Measurements from ENCODE around the gene C1orf53. TPM values are rescaled to one million over a fixed set of nuclear protein-coding genes. Genes with fewer than 3 reads are reported as not detected.

The C1orf53 gene
- total RNA-seq, 1 donor, result 6.5 TPM

DNA sequence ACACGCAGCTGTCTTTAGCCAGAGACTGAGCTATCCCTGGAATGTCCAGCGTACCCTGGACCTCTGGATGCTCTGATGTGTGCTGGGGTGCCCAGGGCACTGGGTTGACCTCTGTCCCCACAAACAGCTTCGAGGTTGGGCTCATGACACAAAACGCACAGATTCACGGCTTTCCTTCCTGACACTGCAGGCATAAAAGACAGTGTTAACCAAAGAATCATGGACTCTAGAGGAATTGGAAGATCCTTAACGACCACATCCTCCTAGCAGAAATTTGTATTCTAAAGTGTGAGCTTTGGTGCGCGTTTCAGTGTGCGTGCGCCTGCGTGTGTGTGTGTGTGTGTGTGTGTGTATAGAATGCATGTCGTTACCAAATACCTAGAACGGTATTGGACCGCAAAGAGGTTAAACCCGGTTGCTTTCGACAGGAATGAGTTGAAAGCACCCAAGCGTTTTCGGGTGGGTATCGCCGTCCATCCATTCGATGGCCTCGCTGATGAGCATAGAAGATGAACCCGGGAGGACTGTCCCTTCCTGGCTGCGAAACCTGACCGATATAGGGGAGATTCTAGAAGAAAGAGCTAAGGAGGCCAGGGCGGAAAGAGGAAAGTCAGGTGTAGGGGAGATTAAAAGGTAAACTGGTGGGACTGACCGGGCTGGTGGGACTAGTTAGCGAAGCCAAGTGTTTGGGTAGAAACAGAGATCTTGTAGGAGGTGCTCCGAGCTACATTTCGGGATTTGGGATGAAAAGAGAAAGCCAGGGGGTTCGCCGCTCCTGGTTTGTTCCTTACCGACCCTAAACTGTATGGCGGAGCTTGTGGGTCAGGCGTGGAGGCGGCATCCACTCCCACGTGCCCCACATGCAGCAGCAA lies 7.9 kb downstream of the C1orf53 start:
- H3K4me1 ChIP-seq (ENCODE audit: insufficient read depth, low read length), result peaks cover 16% of the 10 kb centered on the region
- no peaks in the 10 kb centered on the region for H3K36me3 ChIP-seq (ENCODE audit: insufficient read depth, low read length)
- DNase-seq (ENCODE audit: insufficient read length, low spot score, missing footprints), result no peak
- no peak overlapping the region for H3K27ac ChIP-seq (ENCODE audit: low read depth, low read length)
- H2AFZ ChIP-seq (ENCODE audit: low read length), result no peak overlapping the region
- peak overlapping the region; percentile 10 for H3K4me2 ChIP-seq (ENCODE audit: insufficient read depth, low read length)
- H3K4me3 ChIP-seq (ENCODE audit: insufficient read depth, low read length), result no peak overlapping the region
- no peaks in the 10 kb centered on the region for H3K79me2 ChIP-seq (ENCODE audit: insufficient read depth, low read length)
- peaks cover 74% of the 10 kb centered on the region for H3K27me3 ChIP-seq (ENCODE audit: insufficient read depth, low read length)
- TF ChIP-seq, protein P1, sequence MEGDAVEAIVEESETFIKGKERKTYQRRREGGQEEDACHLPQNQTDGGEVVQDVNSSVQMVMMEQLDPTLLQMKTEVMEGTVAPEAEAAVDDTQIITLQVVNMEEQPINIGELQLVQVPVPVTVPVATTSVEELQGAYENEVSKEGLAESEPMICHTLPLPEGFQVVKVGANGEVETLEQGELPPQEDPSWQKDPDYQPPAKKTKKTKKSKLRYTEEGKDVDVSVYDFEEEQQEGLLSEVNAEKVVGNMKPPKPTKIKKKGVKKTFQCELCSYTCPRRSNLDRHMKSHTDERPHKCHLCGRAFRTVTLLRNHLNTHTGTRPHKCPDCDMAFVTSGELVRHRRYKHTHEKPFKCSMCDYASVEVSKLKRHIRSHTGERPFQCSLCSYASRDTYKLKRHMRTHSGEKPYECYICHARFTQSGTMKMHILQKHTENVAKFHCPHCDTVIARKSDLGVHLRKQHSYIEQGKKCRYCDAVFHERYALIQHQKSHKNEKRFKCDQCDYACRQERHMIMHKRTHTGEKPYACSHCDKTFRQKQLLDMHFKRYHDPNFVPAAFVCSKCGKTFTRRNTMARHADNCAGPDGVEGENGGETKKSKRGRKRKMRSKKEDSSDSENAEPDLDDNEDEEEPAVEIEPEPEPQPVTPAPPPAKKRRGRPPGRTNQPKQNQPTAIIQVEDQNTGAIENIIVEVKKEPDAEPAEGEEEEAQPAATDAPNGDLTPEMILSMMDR (IDR thresholded peaks at IDR 0.05; ENCODE audit: extremely low read depth, low read depth, low read length), result no peak
- no peaks in the 10 kb centered on the region for H4K20me1 ChIP-seq (ENCODE audit: insufficient read depth, low read length)
- H3K9me3 ChIP-seq (ENCODE audit: low read depth, low read length), result no peaks in the 10 kb centered on the region

DNA sequence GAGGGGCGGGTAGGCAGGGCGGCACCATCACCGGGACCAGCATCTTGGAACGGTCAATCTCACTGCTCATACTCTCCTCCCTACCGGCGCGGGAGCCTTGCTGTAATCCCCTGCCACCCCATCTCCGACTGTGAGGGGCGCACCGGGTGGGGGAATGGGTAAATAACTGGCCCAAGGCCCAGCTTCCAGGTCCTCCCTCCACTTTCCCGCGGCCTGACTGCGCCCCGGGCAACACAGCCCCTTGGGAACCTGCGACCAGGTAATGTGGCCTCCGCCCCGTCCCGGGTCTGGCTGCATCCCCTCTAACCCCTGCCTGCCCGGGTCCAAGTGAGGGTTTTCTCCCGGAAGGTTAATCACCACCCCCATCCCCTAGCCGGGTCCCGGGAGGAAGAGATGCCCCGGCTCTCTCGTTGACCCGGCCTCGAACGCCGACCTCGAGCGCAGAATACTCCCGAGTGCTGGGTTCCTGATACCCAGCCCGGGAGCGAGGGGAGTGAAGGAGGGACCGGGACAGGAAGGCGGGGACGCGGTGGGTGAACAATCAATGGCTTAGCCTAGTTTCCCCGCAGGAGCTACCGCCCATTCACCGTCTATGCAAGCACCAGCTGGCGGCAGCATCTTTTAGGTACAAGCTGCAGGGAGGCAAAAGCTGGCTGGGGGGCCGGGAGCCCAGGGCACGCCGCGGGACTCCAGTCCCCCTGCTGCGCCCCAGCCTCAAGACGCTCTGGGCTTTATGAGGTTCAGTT lies 8.9 kb downstream of the C1orf53 start:
- DNase-seq (ENCODE audit: insufficient read length, low spot score, missing footprints), result peak; percentile 92
- Histone ChIP-seq H3K4me1 (ENCODE audit: insufficient read depth, low read length) (peaks cover 24% of the 10 kb centered on the region), H3K4me2 (ENCODE audit: insufficient read depth, low read length) (peak overlapping the region; percentile 79), H3K79me2 (ENCODE audit: insufficient read depth, low read length) (no peaks in the 10 kb centered on the region), H3K36me3 (ENCODE audit: insufficient read depth, low read length) (no peaks in the 10 kb centered on the region), H2AFZ (ENCODE audit: low read length) (peak overlapping the region; percentile 70), H3K27ac (ENCODE audit: low read depth, low read length) (no peak overlapping the region), H3K9me3 (ENCODE audit: low read depth, low read length) (no peaks in the 10 kb centered on the region), H3K4me3 (ENCODE audit: insufficient read depth, low read length) (peak overlapping the region; percentile 56), H4K20me1 (ENCODE audit: insufficient read depth, low read length) (no peaks in the 10 kb centered on the region), H3K27me3 (ENCODE audit: insufficient read depth, low read length) (peaks cover 79% of the 10 kb centered on the region)
- TF ChIP-seq, protein P1 (IDR thresholded peaks at IDR 0.05; ENCODE audit: extremely low read depth, low read depth, low read length), result no peak

DNA sequence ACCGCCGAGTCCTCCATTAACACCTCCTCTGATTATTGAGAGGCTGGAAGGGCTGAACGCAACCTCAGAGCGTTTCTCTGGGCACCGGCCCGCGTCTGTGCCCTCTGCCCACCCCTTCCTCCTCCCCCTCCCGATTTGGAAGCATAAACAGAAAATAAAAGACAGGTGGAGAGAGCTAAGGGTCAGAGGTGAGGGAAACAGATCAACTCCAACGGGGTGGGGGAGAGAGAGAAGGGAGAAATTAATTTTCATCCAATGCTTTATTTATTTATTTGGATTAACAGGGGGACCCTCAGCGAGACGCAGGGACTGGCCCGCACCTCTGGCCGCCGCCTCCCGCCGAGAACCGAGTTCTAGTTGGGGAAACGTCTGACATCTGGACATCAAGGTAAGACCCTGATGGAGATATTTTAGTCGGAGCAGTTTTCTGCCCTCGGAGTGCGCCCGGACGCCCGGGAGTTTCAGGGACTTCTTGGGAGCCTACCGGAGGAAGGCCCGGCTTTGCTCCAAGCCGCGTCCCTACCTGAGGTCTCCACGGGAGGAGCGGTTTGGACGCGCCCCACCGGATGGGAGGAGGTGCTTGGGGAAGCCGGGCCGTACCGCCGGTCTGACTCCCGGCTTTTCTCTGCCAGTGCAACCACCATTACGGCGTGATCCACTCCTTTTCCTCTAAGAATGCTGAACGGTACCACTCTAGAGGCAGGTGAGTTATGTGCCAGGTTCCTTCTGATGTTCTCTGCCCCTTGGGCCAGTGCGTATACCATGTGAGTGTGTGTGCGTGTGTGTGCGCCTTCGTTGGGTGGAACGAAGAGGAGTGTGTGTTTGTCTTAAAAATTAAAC lies 9.6 kb downstream of the C1orf53 start:
- DNase-seq (ENCODE audit: insufficient read length, low spot score, missing footprints), result no peak
- H3K9me3 ChIP-seq (ENCODE audit: low read depth, low read length), result no peaks in the 10 kb centered on the region
- H3K4me3 ChIP-seq (ENCODE audit: insufficient read depth, low read length), result peak overlapping the region; percentile 56
- peaks cover 30% of the 10 kb centered on the region for H3K4me1 ChIP-seq (ENCODE audit: insufficient read depth, low read length)
- H2AFZ ChIP-seq (ENCODE audit: low read length), result peak overlapping the region; percentile 70
- H3K79me2 ChIP-seq (ENCODE audit: insufficient read depth, low read length), result no peaks in the 10 kb centered on the region
- peak overlapping the region; percentile 79 for H3K4me2 ChIP-seq (ENCODE audit: insufficient read depth, low read length)
- H3K27ac ChIP-seq (ENCODE audit: low read depth, low read length), result no peak overlapping the region
- peaks cover 87% of the 10 kb centered on the region for H3K27me3 ChIP-seq (ENCODE audit: insufficient read depth, low read length)
- TF ChIP-seq, protein P1 (IDR thresholded peaks at IDR 0.05; ENCODE audit: extremely low read depth, low read depth, low read length), result no peak
- no peaks in the 10 kb centered on the region for H4K20me1 ChIP-seq (ENCODE audit: insufficient read depth, low read length)
- H3K36me3 ChIP-seq (ENCODE audit: insufficient read depth, low read length), result no peaks in the 10 kb centered on the region

Data from osteoblast (primary cell).